H7 (cell line): ENCODE data around the gene POFUT2. TPM values are rescaled to one million over a fixed set of nuclear protein-coding genes. Genes with fewer than 3 reads are reported as not detected.

Source experiments
- DNase-seq: peaks from one replicate; pipeline ENCODE4 v3.0.0; 2012
- H3K27me3 ChIP-seq: 2 replicates; pipeline ENCODE4 v1.6.0; 2011; ENCODE audit warnings: mild to moderate bottlenecking, low read length; ENCODE audit not compliant: control insufficient read depth, insufficient read depth
- H3K36me3 ChIP-seq: replicated peaks from 2 replicates; pipeline ENCODE4 v1.5.1; 2011; ENCODE audit warnings: low read length; ENCODE audit not compliant: control insufficient read depth, insufficient read depth
- H3K4me3 ChIP-seq: 2 replicates; pipeline ENCODE4 v1.5.1; 2011; ENCODE audit warnings: low read depth, mild to moderate bottlenecking, control low read depth, low read length, moderate library complexity; ENCODE audit not compliant: insufficient read depth
- total RNA-seq: library from RNA; depleted of rRNA; stranded (reverse); fragments of >200 nt; shearing (Covaris generic); gene quantifications from 2 replicates; pipeline ENCODE4 v1.2.3, GENCODE V29; 2014

The POFUT2 gene
- total RNA-seq, 1 experiment from 2014 or later, result 25.4 TPM

DNA sequence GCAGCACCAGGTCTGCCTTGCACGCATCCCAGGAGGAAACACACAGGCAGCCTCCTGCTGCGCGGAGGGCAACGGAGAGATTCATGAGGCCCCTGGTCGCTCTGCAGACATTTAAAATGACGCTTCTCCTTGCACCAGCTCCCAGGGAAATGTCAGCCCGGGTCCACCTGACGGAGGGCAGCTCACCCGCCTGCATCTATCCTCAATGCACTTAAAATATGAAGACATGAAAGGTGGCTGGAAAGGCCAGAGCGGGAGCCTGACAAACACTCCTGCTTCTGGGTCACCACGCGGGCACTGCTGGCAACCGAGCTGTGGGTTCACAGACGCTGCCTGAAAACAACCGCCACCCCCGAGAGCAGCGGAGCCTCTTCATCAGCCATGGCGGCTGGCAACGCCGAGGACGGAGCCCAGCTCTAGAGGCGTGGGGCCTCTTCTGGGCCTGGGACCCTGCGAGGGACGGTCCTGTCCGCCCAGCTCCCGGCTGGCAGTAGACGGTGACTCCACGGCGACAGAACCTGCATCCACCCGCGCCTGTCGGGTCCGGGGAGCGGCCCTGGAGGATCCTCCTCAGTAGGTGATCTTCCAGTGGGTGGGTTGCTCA is 22.7 kb downstream of the POFUT2 start:
- Histone ChIP-seq H3K4me3 (no peak overlapping the region), H3K36me3 (peaks cover 31% of the 10 kb centered on the region), H3K27me3 (no peaks in the 10 kb centered on the region)
- peak; percentile 50 for DNase-seq

GRCh38 chr21:45264146-45264911 is 23.4 kb downstream of the POFUT2 start:
- H3K36me3 ChIP-seq, result peaks cover 29% of the 10 kb centered on the region
- H3K4me3 ChIP-seq, result no peak overlapping the region
- DNase-seq, result peak; percentile 60
- no peaks in the 10 kb centered on the region for H3K27me3 ChIP-seq

DNA sequence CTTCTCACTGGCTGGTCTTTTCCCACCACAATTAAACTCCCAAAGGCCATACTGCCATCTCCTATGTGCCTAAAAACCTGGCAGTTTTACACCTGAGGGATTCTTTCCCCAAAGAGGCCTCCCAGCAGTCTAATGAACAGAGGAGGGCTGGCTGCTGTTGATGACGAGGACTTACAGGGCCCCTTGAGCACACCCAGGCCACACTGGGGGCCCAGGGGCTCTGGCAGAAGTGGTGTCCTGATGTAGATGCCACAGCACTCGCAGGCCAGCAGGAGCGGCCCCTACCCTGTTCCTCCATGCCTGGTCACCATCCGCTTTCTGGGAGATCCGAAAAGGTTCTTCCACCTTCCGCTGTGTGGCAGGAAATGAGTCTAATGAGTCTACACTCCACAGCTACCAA is 24.2 kb downstream of the POFUT2 start:
- Histone ChIP-seq H3K36me3 (peaks cover 29% of the 10 kb centered on the region), H3K27me3 (no peaks in the 10 kb centered on the region), H3K4me3 (no peak overlapping the region)
- DNase-seq, result peak; percentile 33

DNA sequence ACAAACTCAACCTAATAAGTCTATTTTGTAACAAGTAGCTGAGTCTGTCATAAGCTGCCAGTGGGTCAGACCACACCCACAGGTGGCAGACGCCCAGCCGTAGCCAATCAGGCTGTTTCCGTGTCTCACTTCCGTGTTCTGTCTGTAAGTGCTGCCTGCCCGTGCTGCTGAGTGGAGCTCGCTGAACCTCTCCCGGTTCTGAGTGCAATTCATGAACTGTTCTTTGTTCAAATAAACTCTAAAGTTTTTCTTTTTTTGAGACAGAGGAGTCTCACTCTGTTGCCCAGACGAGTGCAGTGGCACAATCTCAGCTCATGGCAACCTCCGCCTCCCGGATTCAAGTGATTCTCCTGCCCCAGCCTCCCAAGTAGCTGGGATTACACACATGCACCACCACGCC is 25.1 kb downstream of the POFUT2 start:
- H3K4me3 ChIP-seq, result no peak overlapping the region
- peak; percentile 40 for DNase-seq
- no peaks in the 10 kb centered on the region for H3K27me3 ChIP-seq
- peaks cover 27% of the 10 kb centered on the region for H3K36me3 ChIP-seq

GRCh38 chr21:45262041-45262581 is 25.6 kb downstream of the POFUT2 start:
- Histone ChIP-seq H3K27me3 (no peaks in the 10 kb centered on the region), H3K36me3 (peaks cover 22% of the 10 kb centered on the region), H3K4me3 (no peak overlapping the region)
- peak; percentile 29 for DNase-seq

DNA sequence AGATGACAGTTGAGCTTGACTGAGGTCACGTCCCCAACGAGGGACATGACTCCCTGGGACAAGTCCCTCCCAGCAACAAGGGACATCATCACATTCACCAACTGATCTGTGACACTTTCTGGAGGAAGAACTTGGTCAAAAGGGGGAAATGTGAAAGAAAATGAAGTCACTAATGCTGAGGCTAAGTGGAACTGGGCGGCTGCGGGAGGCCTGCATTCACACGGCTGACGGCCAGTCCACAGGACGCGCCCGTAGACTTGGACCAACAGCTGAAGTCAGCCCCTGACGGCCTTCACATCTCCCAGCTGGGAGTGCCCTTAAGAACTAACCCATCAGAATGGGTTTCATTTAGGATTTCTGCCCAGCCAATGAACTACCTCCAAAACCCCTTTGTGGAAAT is 26.6 kb downstream of the POFUT2 start:
- DNase-seq, result peak; percentile 28
- Histone ChIP-seq H3K27me3 (no peaks in the 10 kb centered on the region), H3K36me3 (peaks cover 17% of the 10 kb centered on the region), H3K4me3 (no peak overlapping the region)

GRCh38 chr21:45260191-45260825 is 27.4 kb downstream of the POFUT2 start:
- DNase-seq, result no peak
- Histone ChIP-seq H3K4me3 (no peak overlapping the region), H3K27me3 (no peaks in the 10 kb centered on the region), H3K36me3 (peaks cover 15% of the 10 kb centered on the region)

DNA sequence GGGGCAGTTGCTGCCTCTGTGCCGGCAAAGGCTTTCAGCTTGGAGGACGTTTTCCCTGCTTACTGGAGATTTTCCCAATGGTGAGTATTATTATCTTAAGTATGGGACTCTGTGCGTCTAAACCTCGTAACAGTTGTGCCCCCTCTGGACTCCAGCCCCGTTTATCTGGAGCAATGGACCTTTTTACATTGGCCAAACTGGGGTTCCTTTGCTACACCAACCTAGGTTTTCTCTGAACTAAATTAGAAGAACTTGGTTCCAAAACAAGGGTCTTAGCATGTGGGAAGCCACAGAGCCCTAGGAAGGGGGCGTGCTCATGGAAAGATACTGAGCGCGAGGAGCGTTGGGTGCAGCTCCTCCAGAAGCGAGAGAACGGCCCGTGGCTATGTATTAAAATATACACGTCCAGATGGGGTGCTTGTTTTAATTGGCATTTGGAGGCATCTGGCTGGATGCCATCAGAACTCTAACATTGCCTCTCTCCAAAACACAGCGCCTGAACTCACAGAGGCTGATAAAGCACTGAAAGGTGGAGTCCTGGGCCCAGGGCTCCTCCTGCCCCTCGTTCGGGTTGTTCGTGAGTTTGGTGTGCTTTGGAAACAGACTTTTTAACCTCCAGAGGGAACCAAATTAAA is 28.4 kb downstream of the POFUT2 start:
- DNase-seq, result peak; percentile 23
- Histone ChIP-seq H3K36me3 (peaks cover 9% of the 10 kb centered on the region), H3K4me3 (no peak overlapping the region), H3K27me3 (no peaks in the 10 kb centered on the region)

- H3K27me3 ChIP-seq, result no peaks in the 10 kb centered on the region
- DNase-seq, result peak; percentile 39
- H3K4me3 ChIP-seq, result no peak overlapping the region
- peaks cover 1% of the 10 kb centered on the region for H3K36me3 ChIP-seq
Observed at GRCh38 chr21:45258466-45258865, 29.2 kb downstream of the POFUT2 start.

- peak; percentile 75 for DNase-seq
- no peak overlapping the region for H3K4me3 ChIP-seq
- no peaks in the 10 kb centered on the region; the same call in 1 of the 2 replicates for H3K36me3 ChIP-seq
- H3K27me3 ChIP-seq, result no peaks in the 10 kb centered on the region
Observed at GRCh38 chr21:45257673-45258341, 29.9 kb downstream of the POFUT2 start.

GRCh38 chr21:45256912-45257672 is 30.6 kb downstream of the POFUT2 start:
- Histone ChIP-seq H3K4me3 (no peak overlapping the region), H3K27me3 (no peaks in the 10 kb centered on the region), H3K36me3 (no peaks in the 10 kb centered on the region; the same call in 1 of the 2 replicates)
- peak; percentile 63 for DNase-seq

- peak; percentile 66 for DNase-seq
- Histone ChIP-seq H3K4me3 (no peak overlapping the region), H3K36me3 (no peaks in the 10 kb centered on the region; the same call in 1 of the 2 replicates), H3K27me3 (no peaks in the 10 kb centered on the region)
Observed at GRCh38 chr21:45256021-45256911, 31.4 kb downstream of the POFUT2 start.
